CD14-positive monocyte (primary cell): ENCODE data around the gene PLXNB1. TPM values are rescaled to one million over a fixed set of nuclear protein-coding genes. Genes with fewer than 3 reads are reported as not detected.
A peak's percentile ranks its signal among the peaks of the same experiment; 100 is the strongest.

ENCODE experiments used
- DNase-seq, 3 donors: peaks; one replicate each; pipeline ENCODE4 v3.0.0-alpha.2; 2011 to 2022
- H2AFZ ChIP-seq: 2 replicates; pipeline ENCODE4 v1.6.0; 2012; ENCODE audit warnings: mild to moderate bottlenecking, low read depth, low read length, inconsistent platforms; ENCODE audit not compliant: insufficient read depth, poor library complexity, severe bottlenecking
- H3K27ac ChIP-seq, 2 donors: 1 replicate in 1 of 2; 2 replicates in 1 of 2; pipeline ENCODE4 v1.5.1; 2012 to 2013; ENCODE audit warnings: low read length in 2 of 2, control low read depth in 1 of 2, inconsistent platforms in 1 of 2, low read depth in 1 of 2, mild to moderate bottlenecking in 1 of 2
- H3K27me3 ChIP-seq, 2 donors: one replicate each; pipeline versions ENCODE4 v1.6.0 to v1.6.1; 2011 to 2013; ENCODE audit warnings: low read length in 2 of 2; ENCODE audit not compliant: control insufficient read depth in 2 of 2, insufficient read depth in 2 of 2
- H3K36me3 ChIP-seq, 2 donors: replicated peaks in 1 of 2; 1 replicate in 1 of 2; 2 replicates in 1 of 2; pipeline versions ENCODE4 v1.5.1 to v1.6.1; 2012 to 2013; ENCODE audit warnings: low read length in 2 of 2, control low read depth in 1 of 2, inconsistent platforms in 1 of 2, mild to moderate bottlenecking in 1 of 2; ENCODE audit not compliant: insufficient read depth in 2 of 2, control insufficient read depth in 1 of 2
- H3K4me1 ChIP-seq, 2 donors: 1 replicate in 1 of 2; 2 replicates in 1 of 2; pipeline versions ENCODE4 v1.5.1 to v1.6.1; 2012 to 2013; ENCODE audit warnings: low read length in 2 of 2, control low read depth in 1 of 2, inconsistent platforms in 1 of 2, mild to moderate bottlenecking in 1 of 2, moderate library complexity in 1 of 2; ENCODE audit not compliant: insufficient read depth in 2 of 2, control insufficient read depth in 1 of 2
- H3K4me2 ChIP-seq: replicated peaks from 2 replicates; pipeline ENCODE3; 2012; ENCODE audit warnings: low read length, moderate library complexity, mild to moderate bottlenecking; ENCODE audit not compliant: poor library complexity, severe bottlenecking; ENCODE audit errors: extremely low read depth
- H3K4me3 ChIP-seq, 3 experiments: fragments of 200-600 bp in 1 of 3; sonication (generic) in 1 of 3; replicated peaks in 1 of 3; 1 replicate in 2 of 3; 2 replicates in 1 of 3; pipeline ENCODE4 v1.5.1; 2011 to 2013; ENCODE audit warnings: low read length in 3 of 3, mild to moderate bottlenecking in 3 of 3, control low read depth in 2 of 3, low read depth in 2 of 3, inconsistent platforms in 1 of 3, moderate library complexity in 1 of 3
- H3K79me2 ChIP-seq: 2 replicates; pipeline ENCODE4 v1.6.0; 2012; ENCODE audit warnings: mild to moderate bottlenecking, control low read depth, inconsistent platforms, low read length, moderate library complexity; ENCODE audit not compliant: insufficient read depth
- H3K9ac ChIP-seq: 2 replicates; pipeline ENCODE4 v1.6.0; 2017; ENCODE audit warnings: low read length, mild to moderate bottlenecking; ENCODE audit not compliant: insufficient read depth, poor library complexity, severe bottlenecking
- H3K9me3 ChIP-seq, 2 donors: replicated peaks in 1 of 2; 1 replicate in 1 of 2; 2 replicates in 1 of 2; pipeline versions ENCODE4 v1.5.1 to v1.6.1; 2012 to 2013; ENCODE audit warnings: low read length in 2 of 2, control low read depth in 1 of 2; ENCODE audit not compliant: control insufficient read depth in 1 of 2, insufficient read depth in 1 of 2
- H4K20me1 ChIP-seq: 2 replicates; pipeline ENCODE4 v1.6.0; 2012; ENCODE audit warnings: mild to moderate bottlenecking, low read length, control low read depth, moderate library complexity; ENCODE audit not compliant: insufficient read depth
- H3K27ac Mint-ChIP-seq, 7 donors: one replicate each; pipeline ENCODE4 v1.8.0; 2020; ENCODE audit warnings: mild to moderate bottlenecking in 7 of 7, mixed read lengths in 7 of 7, moderate library complexity in 6 of 7, inconsistent platforms in 2 of 7
- H3K27me3 Mint-ChIP-seq, 3 donors: one replicate each; pipeline ENCODE4 v1.8.0; 2021 to 2022; ENCODE audit warnings: low read depth in 3 of 3, mild to moderate bottlenecking in 3 of 3, mixed read lengths in 3 of 3, moderate library complexity in 3 of 3, inconsistent platforms in 1 of 3
- H3K36me3 Mint-ChIP-seq, 2 donors: one replicate each; pipeline ENCODE4 v1.8.0; 2020; ENCODE audit warnings: mixed read lengths in 2 of 2, inconsistent platforms in 1 of 2, mild to moderate bottlenecking in 1 of 2
- H3K4me1 Mint-ChIP-seq: one replicate; pipeline ENCODE4 v1.8.0; 2020; ENCODE audit warnings: mild to moderate bottlenecking, mixed read lengths
- H3K4me3 Mint-ChIP-seq, 2 donors: one replicate each; pipeline ENCODE4 v1.8.0; 2020; ENCODE audit warnings: mild to moderate bottlenecking in 2 of 2, mixed read lengths in 2 of 2, moderate library complexity in 1 of 2
- H3K9me3 Mint-ChIP-seq, 7 donors: one replicate each; pipeline ENCODE4 v1.8.0; 2020 to 2022; ENCODE audit warnings: mixed read lengths in 7 of 7, mild to moderate bottlenecking in 6 of 7, moderate library complexity in 6 of 7, inconsistent platforms in 2 of 7
- WGBS: methylation state at CpG from one replicate; pipeline ENCODE4 v1.1.5; 2013; ENCODE audit warnings: missing lambda C conversion rate; ENCODE audit not compliant: insufficient coverage; 5-methylcytosine and 5-hydroxymethylcytosine counted together
- intact Hi-C, 2 donors: fragments of 100-400 bp; cut with micrococcal nuclease; formaldehyde crosslinking; loops; one replicate each; pipeline versions ENCODE4 v1.15.0 to v1.15.1; 2023
- polyA plus RNA-seq, 3 donors: library from polyadenylated mRNA; depleted of rRNA in 1 of 3; unstranded in 2 of 3; stranded (reverse) in 1 of 3; fragments of 300-500 nt in 2 of 3; fragments of >200 nt in 1 of 3; fragmentation: Illumina TruSeq in 2 of 3; gene quantifications; 1 replicate in 2 of 3; 2 replicates in 1 of 3; pipeline ENCODE4 v1.2.3, GENCODE V29; 2012 to 2021
- TF ChIP-seq, protein P1 (sequence below): fragments of 200-600 bp; IDR thresholded peaks from one replicate; pipeline ENCODE4 v1.8.0; 2022; ENCODE audit warnings: antibody characterized with exemption, mild to moderate bottlenecking

The PLXNB1 gene
- polyA plus RNA-seq, 3 donors, result 0.14 to 4.3 TPM; not detected in 1

DNA sequence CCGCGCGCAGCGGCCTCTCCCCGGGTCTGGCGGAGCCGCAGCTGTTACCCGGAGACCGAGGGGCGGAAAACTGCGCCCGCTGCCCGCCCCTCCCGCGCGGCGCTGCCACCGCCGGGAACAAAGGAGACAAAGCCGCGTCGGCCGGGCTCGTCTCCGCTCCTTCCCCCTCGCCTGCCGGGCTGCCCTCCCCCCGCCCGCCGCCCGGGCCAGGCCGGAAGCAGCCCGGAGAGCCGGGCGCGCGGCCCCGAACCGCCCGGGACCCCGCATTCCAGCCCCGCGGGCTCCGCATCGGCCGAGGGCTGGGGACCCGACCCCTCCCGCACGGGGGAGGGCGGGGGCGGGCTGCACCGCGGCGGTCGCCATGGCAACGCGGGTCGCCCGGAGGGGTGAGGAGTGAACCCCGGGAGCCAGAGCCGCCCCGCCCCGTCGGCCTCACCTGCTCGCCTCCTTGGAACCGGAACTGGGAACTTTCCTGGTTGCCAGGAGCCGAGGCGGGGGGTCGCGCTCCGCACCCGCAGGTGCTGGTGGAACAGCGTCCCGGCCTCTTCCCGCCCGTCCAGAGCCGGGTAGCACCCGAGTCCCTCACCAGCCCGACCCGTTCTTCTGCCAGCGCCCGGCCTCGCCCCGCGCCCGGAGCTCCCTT, 448 bp downstream of the PLXNB1 start:
- Histone ChIP-seq H2AFZ (peak overlapping the region; percentile 84), H3K9me3 (no peaks in the 10 kb centered on the region), H3K4me1 (peaks cover 7 to 8% of the 10 kb centered on the region in 2 donors), H3K36me3 (peaks cover 12 to 26% of the 10 kb centered on the region in 2 donors), H4K20me1 (no peaks in the 10 kb centered on the region), H3K4me2 (peak overlapping the region; percentile 94), H3K27ac (no peak overlapping the region), H3K27me3 (peaks cover 3 to 27% of the 10 kb centered on the region in 2 donors), H3K79me2 (no peaks in the 10 kb centered on the region), H3K4me3 (peak overlapping the region; percentile 45 to 78 (median 59)), H3K9ac (peak overlapping the region; percentile 66)
- peak overlapping the region; percentile 79 to 87 for H3K4me3 Mint-ChIP-seq
- peak overlapping the region in 1 of 7 donors; percentile 35 for H3K27ac Mint-ChIP-seq
- peaks cover 24 to 38% (median 26%) of the 10 kb centered on the region in 3 donors for H3K27me3 Mint-ChIP-seq
- TF ChIP-seq, protein P1, sequence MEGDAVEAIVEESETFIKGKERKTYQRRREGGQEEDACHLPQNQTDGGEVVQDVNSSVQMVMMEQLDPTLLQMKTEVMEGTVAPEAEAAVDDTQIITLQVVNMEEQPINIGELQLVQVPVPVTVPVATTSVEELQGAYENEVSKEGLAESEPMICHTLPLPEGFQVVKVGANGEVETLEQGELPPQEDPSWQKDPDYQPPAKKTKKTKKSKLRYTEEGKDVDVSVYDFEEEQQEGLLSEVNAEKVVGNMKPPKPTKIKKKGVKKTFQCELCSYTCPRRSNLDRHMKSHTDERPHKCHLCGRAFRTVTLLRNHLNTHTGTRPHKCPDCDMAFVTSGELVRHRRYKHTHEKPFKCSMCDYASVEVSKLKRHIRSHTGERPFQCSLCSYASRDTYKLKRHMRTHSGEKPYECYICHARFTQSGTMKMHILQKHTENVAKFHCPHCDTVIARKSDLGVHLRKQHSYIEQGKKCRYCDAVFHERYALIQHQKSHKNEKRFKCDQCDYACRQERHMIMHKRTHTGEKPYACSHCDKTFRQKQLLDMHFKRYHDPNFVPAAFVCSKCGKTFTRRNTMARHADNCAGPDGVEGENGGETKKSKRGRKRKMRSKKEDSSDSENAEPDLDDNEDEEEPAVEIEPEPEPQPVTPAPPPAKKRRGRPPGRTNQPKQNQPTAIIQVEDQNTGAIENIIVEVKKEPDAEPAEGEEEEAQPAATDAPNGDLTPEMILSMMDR, result no peak
- H3K9me3 Mint-ChIP-seq, result peaks cover 0 to 5% (median 0%) of the 10 kb centered on the region in 7 donors
- peaks cover 24 to 31% of the 10 kb centered on the region in 2 donors for H3K36me3 Mint-ChIP-seq
- DNase-seq, result peak; percentile 20 to 41 (median 37)
- H3K4me1 Mint-ChIP-seq, result peaks cover 11% of the 10 kb centered on the region
- intact Hi-C loops, result no loop called here
- under 1% methylated on average over 84 of the region's 86 CpGs for WGBS

DNA sequence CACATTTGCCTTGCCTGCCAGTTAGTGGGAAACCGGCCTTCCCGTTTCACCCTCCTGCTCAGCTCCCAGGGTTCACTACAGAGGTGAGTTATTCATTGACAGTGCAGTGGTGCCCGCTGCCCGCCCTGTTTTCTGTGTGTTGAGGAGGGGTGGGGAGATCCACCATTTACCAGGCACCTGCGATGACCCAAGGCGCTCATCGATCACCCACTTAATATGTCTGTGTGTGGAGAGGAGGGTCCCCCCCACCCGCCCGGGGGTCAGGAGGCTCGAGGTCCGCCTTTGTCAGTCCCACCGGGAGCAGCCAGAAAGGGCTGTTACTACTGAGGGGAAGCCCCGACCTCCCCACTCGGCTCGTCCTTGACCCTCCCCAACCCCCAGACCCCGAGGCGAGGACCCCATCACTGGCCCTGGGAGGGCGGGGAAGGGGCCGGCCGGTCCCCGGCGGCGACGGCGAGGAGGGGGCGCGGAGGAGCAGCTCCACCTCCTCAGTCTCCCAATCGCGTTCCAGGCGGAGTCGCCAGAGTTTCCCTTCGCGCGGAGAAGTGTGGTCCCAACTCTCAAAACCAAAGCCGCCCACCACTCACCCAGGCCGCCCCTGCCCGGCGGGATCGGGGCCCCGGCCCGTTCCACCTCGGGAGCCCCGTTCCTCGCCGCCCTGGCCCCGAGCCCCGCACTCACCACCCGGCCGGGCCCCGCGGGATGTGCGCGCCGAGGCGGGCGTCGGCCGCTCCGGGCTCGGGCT, 1.1 kb downstream of the PLXNB1 start:
- Histone ChIP-seq H3K27ac (no peak overlapping the region), H3K4me3 (peak overlapping the region; percentile 39 to 78 (median 59)), H2AFZ (peak overlapping the region; percentile 84), H3K27me3 (peaks cover 3 to 27% of the 10 kb centered on the region in 2 donors), H3K36me3 (peaks cover 11 to 19% of the 10 kb centered on the region in 2 donors), H3K4me2 (peak overlapping the region; percentile 94), H3K4me1 (peaks cover 7 to 8% of the 10 kb centered on the region in 2 donors), H3K9me3 (no peaks in the 10 kb centered on the region), H3K9ac (peak overlapping the region; percentile 66), H4K20me1 (no peaks in the 10 kb centered on the region), H3K79me2 (no peaks in the 10 kb centered on the region)
- peaks cover 9% of the 10 kb centered on the region for H3K4me1 Mint-ChIP-seq
- H3K9me3 Mint-ChIP-seq, result peaks cover 0 to 5% (median 0%) of the 10 kb centered on the region in 7 donors
- 2% methylated on average over 44 of the region's 60 CpGs for WGBS
- intact Hi-C loops, result no loop called here
- H3K36me3 Mint-ChIP-seq, result peaks cover 18 to 24% of the 10 kb centered on the region in 2 donors
- TF ChIP-seq, protein P1, result no peak
- DNase-seq, result no peak
- H3K27ac Mint-ChIP-seq, result no peak overlapping the region
- H3K4me3 Mint-ChIP-seq, result peak overlapping the region; percentile 70
- peaks cover 24 to 38% (median 26%) of the 10 kb centered on the region in 3 donors for H3K27me3 Mint-ChIP-seq
